H9 (cell line): Measurements from ENCODE around the gene CCM2. TPM values are rescaled to one million over a fixed set of nuclear protein-coding genes. Genes with fewer than 3 reads are reported as not detected.

ENCODE experiments used
- DNase-seq: peaks from one replicate; pipeline ENCODE4 v3.0.0-alpha.2; 2017
- H2AFZ ChIP-seq: one replicate; pipeline ENCODE4 v1.6.1; 2013; ENCODE audit warnings: mild to moderate bottlenecking, low read length, control low read depth, moderate library complexity
- H2AK5ac ChIP-seq: 2 replicates; pipeline ENCODE4 v1.6.1; 2013; ENCODE audit warnings: low read length, control low read depth, mixed read lengths; ENCODE audit not compliant: insufficient read length
- H2BK120ac ChIP-seq: one replicate; pipeline ENCODE4 v1.6.1; 2013; ENCODE audit warnings: low read depth, mild to moderate bottlenecking, low read length, control low read depth, inconsistent platforms; ENCODE audit not compliant: poor library complexity, severe bottlenecking
- H2BK12ac ChIP-seq: 2 replicates; pipeline ENCODE4 v1.6.1; 2013; ENCODE audit warnings: low read length, control low read depth, mixed read lengths, low read depth; ENCODE audit not compliant: insufficient read length
- H2BK15ac ChIP-seq: 2 replicates; pipeline ENCODE4 v1.6.1; 2013; ENCODE audit warnings: low read depth, low read length, control low read depth
- H2BK20ac ChIP-seq: one replicate; pipeline ENCODE4 v1.6.1; 2013; ENCODE audit warnings: low read depth, mild to moderate bottlenecking, low read length, control low read depth, inconsistent platforms; ENCODE audit not compliant: poor library complexity, severe bottlenecking
- H2BK5ac ChIP-seq: 2 replicates; pipeline ENCODE4 v1.6.1; 2013; ENCODE audit warnings: low read length, control low read depth, mixed read lengths; ENCODE audit not compliant: insufficient read length
- H3K14ac ChIP-seq: 2 replicates; pipeline ENCODE4 v1.6.1; 2013; ENCODE audit warnings: low read length, control low read depth; ENCODE audit not compliant: insufficient read depth
- H3K18ac ChIP-seq: 2 replicates; pipeline ENCODE4 v1.6.1; 2013; ENCODE audit warnings: low read depth, mild to moderate bottlenecking, mixed read lengths, low read length, control low read depth; ENCODE audit not compliant: insufficient read length
- H3K23ac ChIP-seq: 2 replicates; pipeline ENCODE4 v1.6.1; 2013; ENCODE audit warnings: low read length, control low read depth, mixed read lengths, low read depth; ENCODE audit not compliant: insufficient read length
- H3K23me2 ChIP-seq: 2 replicates; pipeline ENCODE4 v1.6.1; 2013; ENCODE audit warnings: low read depth, mild to moderate bottlenecking, mixed read lengths, low read length, control low read depth; ENCODE audit not compliant: insufficient read length, poor library complexity, severe bottlenecking
- H3K27ac ChIP-seq: 2 replicates; pipeline ENCODE4 v1.5.1; 2013; ENCODE audit warnings: low read length, control low read depth, mixed read lengths, low read depth; ENCODE audit not compliant: insufficient read length
- H3K27me3 ChIP-seq: 2 replicates; pipeline ENCODE4 v1.6.1; 2013; ENCODE audit warnings: low read length, control low read depth, inconsistent platforms; ENCODE audit not compliant: insufficient read depth
- H3K4ac ChIP-seq: 2 replicates; pipeline ENCODE4 v1.6.1; 2013; ENCODE audit warnings: low read depth, mild to moderate bottlenecking, control low read depth, inconsistent platforms, low read length, moderate library complexity
- H3K4me1 ChIP-seq: 2 replicates; pipeline ENCODE4 v1.6.1; 2013; ENCODE audit warnings: low read length, control low read depth, inconsistent platforms; ENCODE audit not compliant: insufficient read depth
- H3K4me2 ChIP-seq: 2 replicates; pipeline ENCODE4 v1.6.1; 2013; ENCODE audit warnings: low read length, control low read depth, mixed read lengths; ENCODE audit not compliant: insufficient read length, insufficient read depth
- H3K56ac ChIP-seq: 2 replicates; pipeline ENCODE4 v1.6.1; 2013; ENCODE audit warnings: low read depth, mild to moderate bottlenecking, mixed read lengths, low read length, control low read depth; ENCODE audit not compliant: insufficient read length
- H3K79me1 ChIP-seq: 2 replicates; pipeline ENCODE4 v1.6.1; 2013; ENCODE audit warnings: low read depth, mild to moderate bottlenecking, moderate library complexity, low read length, control low read depth, inconsistent platforms; ENCODE audit not compliant: insufficient read depth, poor library complexity, severe bottlenecking
- H3K79me2 ChIP-seq: 2 replicates; pipeline ENCODE4 v1.6.1; 2013; ENCODE audit warnings: low read length, control low read depth, inconsistent platforms; ENCODE audit not compliant: insufficient read depth
- H3K9ac ChIP-seq: 2 replicates; pipeline ENCODE4 v1.6.1; 2013; ENCODE audit warnings: low read length, control low read depth, mixed read lengths; ENCODE audit not compliant: insufficient read length; ENCODE audit errors: extremely low read depth
- H3K9me3 ChIP-seq: one replicate; pipeline ENCODE4 v1.6.1; 2013; ENCODE audit warnings: low read depth, low read length, inconsistent platforms; ENCODE audit not compliant: control insufficient read depth
- H3T11ph ChIP-seq: one replicate; pipeline ENCODE4 v1.6.1; 2013; ENCODE audit warnings: mild to moderate bottlenecking, low read length, control low read depth, inconsistent platforms
- H4K20me1 ChIP-seq: one replicate; pipeline ENCODE4 v1.6.1; 2013; ENCODE audit not compliant: control insufficient read depth, insufficient read length, insufficient read depth
- H4K5ac ChIP-seq: 2 replicates; pipeline ENCODE4 v1.6.1; 2013; ENCODE audit warnings: low read depth, mild to moderate bottlenecking, mixed read lengths, low read length, control low read depth; ENCODE audit not compliant: insufficient read length
- H4K8ac ChIP-seq: replicated peaks from 2 replicates; pipeline ENCODE4 v1.6.1; 2013; ENCODE audit warnings: low read length, control low read depth, mixed read lengths, low read depth; ENCODE audit not compliant: insufficient read length
- H4K91ac ChIP-seq: 2 replicates; pipeline ENCODE4 v1.6.1; 2013; ENCODE audit warnings: low read depth, mild to moderate bottlenecking, moderate library complexity, mixed read lengths, low read length, control low read depth; ENCODE audit not compliant: insufficient read length
- H3K27ac Mint-ChIP-seq, 3 experiments: 2 replicates in 2 of 3; 3 replicates in 1 of 3; pipeline ENCODE4 v1.8.0; 2020 to 2021; ENCODE audit warnings: mixed read lengths in 3 of 3, mild to moderate bottlenecking in 1 of 3, moderate library complexity in 1 of 3
- H3K27me3 Mint-ChIP-seq: 2 replicates; pipeline ENCODE4 v1.8.0; 2021; ENCODE audit warnings: low read depth, mild to moderate bottlenecking, moderate library complexity, mixed read lengths
- H3K36me3 Mint-ChIP-seq, 3 experiments: 2 replicates in 2 of 3; 3 replicates in 1 of 3; pipeline ENCODE4 v1.8.0; 2020 to 2021; ENCODE audit warnings: low read depth in 3 of 3, mixed read lengths in 3 of 3; ENCODE audit not compliant: insufficient read depth in 1 of 3
- H3K4me1 Mint-ChIP-seq, 2 experiments: 2 replicates each; pipeline ENCODE4 v1.8.0; 2020; ENCODE audit warnings: mixed read lengths in 2 of 2
- H3K4me3 Mint-ChIP-seq, 2 experiments: 2 replicates in 1 of 2; 3 replicates in 1 of 2; pipeline ENCODE4 v1.8.0; 2020 to 2021; ENCODE audit warnings: mild to moderate bottlenecking in 2 of 2, mixed read lengths in 2 of 2, moderate library complexity in 1 of 2
- H3K9me3 Mint-ChIP-seq, 2 experiments: 2 replicates in 1 of 2; 3 replicates in 1 of 2; pipeline ENCODE4 v1.8.0; 2020; ENCODE audit warnings: mild to moderate bottlenecking in 2 of 2, mixed read lengths in 2 of 2, moderate library complexity in 1 of 2
- CTCF ChIP-seq: fragments of 200-600 bp; sonication (generic); conservative IDR thresholded peaks from 3 replicates; pipeline ENCODE4 v1.8.0; 2021; ENCODE audit warnings: antibody characterized with exemption, mild to moderate bottlenecking
- WGBS: extraction: QIAGEN DNeasy Blood & Tissue Kit; methylation state at CpG from one replicate; pipeline ENCODE4 v1.1.7; 2013; ENCODE audit warnings: missing lambda C conversion rate, low lambda C conversion rate, mixed read lengths; ENCODE audit not compliant: insufficient read length; ENCODE audit errors: extremely low coverage; 5-methylcytosine and 5-hydroxymethylcytosine counted together
- total RNA-seq: library from RNA; stranded (reverse); gene quantifications from 2 replicates; pipeline ENCODE4 v1.2.1, GENCODE V29; 2021

Gene CCM2
- total RNA-seq, 1 experiment from 2014 or later = 30.4 TPM

GRCh38 chr7:45084336-45084735 is 84.3 kb downstream of the CCM2 start:
- Histone ChIP-seq H3K23ac (no peak overlapping the region), H3K14ac (no peak overlapping the region), H2BK5ac (no peak overlapping the region), H4K8ac (no peak overlapping the region), H3K27ac (no peak overlapping the region), H3K9me3 (no peaks in the 10 kb centered on the region), H2AK5ac (no peak overlapping the region), H3K79me2 (no peaks in the 10 kb centered on the region), H2BK15ac (no peak overlapping the region), H3K4me2 (no peak overlapping the region), H3T11ph (no peak overlapping the region), H3K4me1 (no peaks in the 10 kb centered on the region), H3K23me2 (no peaks in the 10 kb centered on the region), H2AFZ (no peak overlapping the region), H4K91ac (no peak overlapping the region), H3K18ac (no peak overlapping the region), H3K79me1 (no peaks in the 10 kb centered on the region), H2BK12ac (no peak overlapping the region), H3K56ac (no peak overlapping the region), H4K20me1 (no peaks in the 10 kb centered on the region), H4K5ac (no peak overlapping the region), H3K4ac (no peak overlapping the region), H2BK120ac (no peak overlapping the region), H3K27me3 (no peaks in the 10 kb centered on the region), H3K9ac (no peak overlapping the region), H2BK20ac (no peak overlapping the region)
- Mint-ChIP-seq H3K27ac (no peak overlapping the region), H3K4me1 (no peaks in the 10 kb centered on the region), H3K9me3 (peaks cover 0 to 2% of the 10 kb centered on the region in 2 experiments; a peak in 2 of 5 replicates), H3K4me3 (no peak overlapping the region), H3K27me3 (peaks cover 19% of the 10 kb centered on the region), H3K36me3 (no peaks in the 10 kb centered on the region)
- no peak for DNase-seq
- TF ChIP-seq CTCF = no peak
- no CpG with 5 or more reads among the region's 5 CpGs for WGBS
